GM18870 (cell line): Measurements from ENCODE around the gene LSM11.

Experiments
- ATAC-seq: cut with Tn5 transposase; IDR thresholded peaks from one replicate; pipeline ENCODE4 v1.9.1; 2021; ENCODE audit warnings: moderate library complexity; ENCODE audit not compliant: unreplicated experiment

Gene LSM11

DNA sequence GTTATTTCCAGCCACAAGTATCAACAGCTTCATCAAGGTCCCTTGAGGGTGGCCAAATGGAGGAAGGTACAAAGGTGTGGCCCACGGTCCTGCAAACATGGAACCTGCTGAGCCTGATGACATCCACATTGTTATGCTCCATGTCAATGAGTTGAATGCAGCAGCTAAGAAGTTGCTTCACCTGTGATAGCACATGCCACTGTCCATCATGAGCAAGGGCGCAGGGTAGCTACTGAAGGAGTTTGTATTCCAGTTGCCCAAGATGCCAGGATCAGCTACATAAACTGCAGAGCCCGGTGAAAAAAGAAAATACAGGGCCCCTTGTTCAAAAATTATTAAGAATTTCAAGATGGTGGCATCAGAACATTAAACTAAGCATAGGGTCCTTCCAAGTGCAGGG, 24.2 kb downstream of the LSM11 start:
- no peak for ATAC-seq

DNA sequence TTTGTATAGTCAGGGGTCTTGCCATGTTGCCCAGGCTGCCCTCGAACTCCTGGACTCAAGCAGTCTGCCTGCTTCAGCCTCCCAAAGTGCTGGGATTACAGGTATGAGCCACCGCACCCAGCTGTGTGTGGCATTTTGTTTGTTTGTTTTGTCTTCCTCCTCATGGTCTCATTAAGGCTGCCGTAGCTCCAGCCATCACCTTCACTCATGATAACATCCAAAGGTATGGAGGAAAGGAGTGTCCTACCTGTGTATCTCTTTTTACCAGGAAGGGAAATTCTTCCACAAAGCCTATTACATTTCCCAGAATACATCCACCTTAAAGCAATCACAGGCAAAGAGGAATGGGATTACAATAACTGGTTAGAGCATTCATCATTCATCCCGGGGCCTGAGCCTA, 27.2 kb downstream of the LSM11 start:
- no peak for ATAC-seq

DNA sequence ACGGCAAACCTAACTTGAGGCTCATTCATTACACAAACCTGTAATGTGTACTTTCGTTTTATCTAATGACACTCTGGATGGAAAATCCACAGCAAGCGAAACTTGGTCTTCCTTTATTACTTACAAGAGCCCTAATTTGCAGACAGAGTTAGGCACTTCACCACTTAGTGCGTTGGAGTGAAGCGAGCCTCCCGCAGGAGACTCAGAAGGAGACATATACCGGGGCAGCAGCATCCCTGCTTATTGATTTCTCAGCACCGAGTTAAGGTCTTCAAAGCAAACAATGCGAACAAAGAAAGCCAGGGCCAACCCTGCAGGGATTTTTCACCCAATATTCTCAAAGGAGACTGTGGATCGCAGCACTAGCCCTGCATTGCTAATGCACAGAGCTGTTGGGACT, 28.6 kb downstream of the LSM11 start:
- no peak for ATAC-seq

DNA sequence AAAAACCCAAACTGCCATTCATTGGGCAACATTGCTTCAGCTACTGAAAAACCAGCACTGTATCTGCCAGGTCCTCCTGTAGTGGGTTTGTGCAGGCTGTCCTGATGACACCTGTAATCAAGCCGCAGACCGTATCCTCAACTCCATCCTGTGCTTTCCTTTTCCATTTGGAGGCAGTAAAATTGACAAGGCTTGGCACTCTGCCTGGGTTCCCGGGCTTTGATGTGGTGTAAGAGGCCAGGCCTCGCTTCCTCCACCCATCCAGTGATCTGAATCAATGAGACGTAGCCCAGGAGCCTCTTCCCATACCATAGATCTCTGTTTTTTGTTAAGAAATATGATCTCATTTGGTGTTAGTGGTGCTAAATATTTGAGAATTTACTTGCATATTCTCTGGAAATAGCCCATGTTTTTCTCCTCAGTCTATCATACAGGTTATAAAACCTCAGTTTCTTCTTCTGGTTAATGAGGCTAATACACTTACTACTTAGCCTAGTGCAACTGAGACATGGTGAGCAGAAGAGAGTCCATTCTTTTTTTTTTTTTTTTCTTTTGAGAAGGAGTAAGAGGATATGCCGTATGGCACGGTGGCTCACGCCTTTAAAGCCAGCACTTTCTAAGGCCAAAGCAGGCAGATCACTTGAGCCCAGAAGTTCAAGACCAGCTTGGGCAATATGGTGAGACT, 34.8 kb downstream of the LSM11 start:
- ATAC-seq: no peak

DNA sequence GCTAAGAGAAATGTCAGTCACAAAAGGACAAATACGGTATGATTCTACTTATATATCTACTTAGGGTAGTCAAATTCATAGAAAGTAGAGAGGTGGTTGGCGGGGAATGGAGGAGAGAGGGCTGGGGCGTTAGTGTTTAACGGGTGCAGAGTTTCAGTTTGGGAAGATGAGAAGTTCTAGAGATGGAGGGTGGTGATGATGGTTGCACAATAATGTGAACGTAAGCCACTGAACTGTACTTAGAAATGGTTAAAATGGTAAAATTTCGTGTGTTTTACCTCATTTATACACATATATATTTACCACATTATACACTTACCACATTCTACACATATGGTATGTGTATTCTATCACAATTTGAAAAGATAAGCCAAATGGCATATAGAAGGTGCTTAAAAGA, 35.7 kb downstream of the LSM11 start:
- ATAC-seq: no peak

DNA sequence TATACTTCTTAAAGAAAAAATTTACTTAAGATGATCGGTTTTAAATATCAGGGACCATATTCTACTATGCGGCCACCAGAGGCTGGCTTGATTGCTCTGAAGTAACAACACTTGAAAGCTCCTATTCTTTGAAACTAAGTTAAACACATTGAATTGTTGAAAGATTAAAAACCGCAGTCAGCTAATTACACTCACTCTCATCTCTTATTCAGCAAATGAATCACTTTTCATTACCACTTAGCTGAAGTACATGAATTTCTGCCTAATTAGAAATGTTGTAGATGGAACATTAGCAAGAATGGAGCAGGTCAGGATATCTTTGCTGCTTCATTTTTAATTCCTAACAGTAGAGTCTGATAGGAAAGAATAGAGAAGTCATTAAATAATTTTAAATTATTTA, 42.3 kb downstream of the LSM11 start:
- ATAC-seq: no peak

DNA sequence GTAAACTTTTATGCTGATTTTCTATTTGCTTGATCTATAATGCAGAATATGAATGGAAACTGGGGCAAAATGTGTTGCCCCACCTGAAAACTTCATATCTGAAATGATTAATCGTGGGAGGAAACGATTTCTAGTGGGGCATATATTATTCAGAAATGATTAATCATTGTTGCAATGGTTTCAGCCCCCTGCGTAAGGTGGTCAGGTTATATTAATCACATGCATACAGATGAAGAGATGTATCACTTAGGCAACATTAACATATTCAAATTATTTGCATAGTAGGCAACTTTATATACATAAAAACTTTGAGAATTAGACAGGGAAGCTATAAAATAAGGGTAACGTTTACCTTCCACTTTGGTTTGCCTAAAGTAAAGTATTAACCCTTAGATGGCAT, 49.8 kb downstream of the LSM11 start:
- ATAC-seq: no peak

DNA sequence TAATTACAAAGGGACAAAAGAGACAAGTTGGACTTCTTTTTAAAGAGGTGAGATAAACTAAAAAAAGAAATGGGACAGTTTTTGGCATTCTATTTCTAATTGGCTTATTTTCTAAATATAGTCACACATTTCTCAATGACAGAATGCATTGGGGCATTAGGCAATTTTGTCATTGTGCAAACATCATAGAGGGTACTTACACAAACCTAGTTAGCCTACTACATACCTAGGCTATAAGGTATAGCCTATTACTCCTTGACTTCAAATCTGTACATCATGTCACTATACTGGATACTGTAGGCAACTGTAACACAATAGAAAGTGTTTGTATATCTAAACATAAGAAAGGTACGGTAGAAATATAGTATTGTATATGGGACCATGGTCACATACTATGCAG, 56.1 kb downstream of the LSM11 start:
- no peak for ATAC-seq

DNA sequence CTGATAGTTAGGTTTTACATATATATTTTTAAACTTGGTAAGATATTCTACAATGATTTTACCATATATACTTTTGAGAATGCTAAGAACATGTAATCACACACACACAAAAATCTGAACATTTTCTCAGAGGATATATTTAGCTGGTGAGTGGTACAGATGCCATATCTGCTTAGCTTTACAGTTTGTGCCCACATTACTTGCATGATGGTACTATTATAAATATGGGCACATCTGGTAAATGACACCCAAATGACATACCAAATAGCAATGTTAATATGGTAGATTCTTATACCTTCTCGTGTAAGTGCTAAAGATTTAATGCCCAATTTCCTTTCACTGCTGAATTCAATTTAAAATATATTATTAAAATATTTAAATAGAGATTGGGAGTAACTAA, 56.6 kb downstream of the LSM11 start:
- no peak for ATAC-seq

DNA sequence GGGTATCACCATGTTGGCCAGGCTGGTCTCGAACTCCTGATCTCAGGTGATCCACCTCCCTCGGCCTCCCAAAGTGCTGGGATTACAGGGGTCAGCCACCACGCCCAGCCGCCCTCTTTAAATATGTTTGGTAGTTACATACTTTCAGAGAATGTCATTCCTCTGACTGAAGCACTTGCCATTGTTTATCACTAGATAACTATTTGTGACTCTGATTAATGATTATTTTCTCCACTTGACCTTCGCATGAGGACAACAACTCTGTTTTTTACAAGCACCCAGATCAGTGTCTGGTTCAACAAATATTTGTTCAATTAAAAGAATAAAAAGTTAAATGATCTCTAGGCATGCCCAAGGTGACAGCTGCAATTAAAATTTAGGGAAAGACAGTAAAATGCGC, 59.2 kb downstream of the LSM11 start:
- no peak for ATAC-seq

DNA sequence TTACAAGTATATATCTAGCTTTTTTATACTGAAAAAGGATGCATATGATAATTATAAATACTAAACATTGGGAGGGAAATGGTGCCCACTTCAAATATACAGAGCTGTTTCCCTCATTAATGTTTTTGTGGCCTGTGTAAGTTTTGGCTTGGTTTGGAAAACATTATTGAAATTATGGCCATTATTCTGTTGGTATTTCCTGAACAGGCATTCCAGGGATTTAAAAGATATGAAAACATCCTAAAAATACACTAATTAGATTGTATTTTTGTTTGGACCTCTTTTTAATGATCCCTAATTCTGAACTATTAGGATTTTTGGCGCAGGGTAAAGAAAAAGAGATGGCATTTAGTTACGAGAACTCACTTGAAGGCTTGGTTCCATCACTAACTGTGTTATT, 64.5 kb downstream of the LSM11 start:
- no peak for ATAC-seq
